K562 (cell line): ENCODE data around the gene NEURL1B.

Experiments
- ATF2 ChIP-seq: sonication (generic); formaldehyde crosslinking; IDR thresholded peaks from 2 replicates; pipeline ENCODE4 v1.8.1; 2022; ENCODE audit warnings: missing genetic modification reagents
- BDP1 ChIP-seq: IDR thresholded peaks from 3 replicates; pipeline ENCODE4 v1.6.1; 2011; ENCODE audit not compliant: insufficient read length, insufficient read depth
- EP300 ChIP-seq: IDR thresholded peaks from 2 replicates; pipeline ENCODE4 v1.6.1; 2012; ENCODE audit warnings: low read length, improper control_type of control experiment
- HNRNPLL ChIP-seq: fragments of 200-400 bp; formaldehyde crosslinking; IDR thresholded peaks from 2 replicates; pipeline ENCODE4 v1.6.1; 2017; ENCODE audit warnings: low read length, low read depth, mild to moderate bottlenecking; ENCODE audit not compliant: poor library complexity, severe bottlenecking
- MLX ChIP-seq, 2 experiments: fragments of 450-650 bp in 1 of 2; sonication (generic) in 1 of 2; formaldehyde crosslinking; conservative IDR thresholded peaks; 2 replicates each; pipeline versions ENCODE4 v1.4.0 to v1.8.1; 2020 to 2022; ENCODE audit warnings: mild to moderate bottlenecking in 1 of 2, missing genetic modification reagents in 1 of 2
- MTF1 ChIP-seq: fragments of 250-450 bp; sonication (Bioruptor Pico); IDR thresholded peaks from 2 replicates; pipeline ENCODE4 v1.9.0; 2021; ENCODE audit warnings: moderate library complexity, mild to moderate bottlenecking, inconsistent platforms, borderline replicate concordance
- POLR2B ChIP-seq: fragments of 450-650 bp; IDR thresholded peaks from 2 replicates; pipeline ENCODE4 v1.6.1; 2018; ENCODE audit warnings: low read depth; ENCODE audit not compliant: partially characterized antibody
- SIN3A ChIP-seq, 2 experiments: fragments of 150-350 bp in 1 of 2; IDR thresholded peaks; 2 replicates each; pipeline ENCODE4 v1.6.1; 2011 to 2016; ENCODE audit warnings: borderline replicate concordance in 2 of 2, low read depth in 2 of 2, low read length in 2 of 2, mild to moderate bottlenecking in 2 of 2, moderate library complexity in 2 of 2; ENCODE audit not compliant: control insufficient read depth in 1 of 2
- TAF15 ChIP-seq: fragments of 200-400 bp; formaldehyde crosslinking; IDR thresholded peaks from 2 replicates; pipeline ENCODE4 v1.6.1; 2017; ENCODE audit warnings: mild to moderate bottlenecking, low read depth, low read length, moderate library complexity
- YY1 ChIP-seq, 3 experiments: IDR thresholded peaks; 2 replicates each; pipeline ENCODE4 v1.6.1; 2011; ENCODE audit warnings: low read length in 2 of 3, mild to moderate bottlenecking in 2 of 3, moderate library complexity in 2 of 3, borderline replicate concordance in 1 of 3, control low read depth in 1 of 3, low read depth in 1 of 3; ENCODE audit not compliant: insufficient read depth in 3 of 3, insufficient replicate concordance in 2 of 3, control insufficient read depth in 1 of 3, insufficient read length in 1 of 3; ENCODE audit errors: extremely low read depth in 1 of 3
- ZBTB11 ChIP-seq, 3 experiments: fragments of 200-800 bp in 1 of 3; fragments of 250-450 bp in 1 of 3; fragments of 450-650 bp in 1 of 3; sonication (Bioruptor Pico) in 1 of 3; sonication (Bioruptor generic) in 1 of 3; formaldehyde crosslinking in 1 of 3; IDR thresholded peaks; 2 replicates each; pipeline versions ENCODE4 v1.6.1 to v1.8.0; 2016 to 2022; ENCODE audit warnings: mild to moderate bottlenecking in 2 of 3, missing genetic modification characterization in 2 of 3, missing compliant biosample characterization in 1 of 3, moderate library complexity in 1 of 3
- ZFP1 ChIP-seq: fragments of 450-650 bp; formaldehyde crosslinking; IDR thresholded peaks from 2 replicates; pipeline ENCODE4 v1.4.0; 2020; ENCODE audit warnings: mild to moderate bottlenecking, mixed read lengths
- TF ChIP-seq, protein P1 (sequence below), 3 experiments: IDR thresholded peaks in 2 of 3; conservative IDR thresholded peaks in 1 of 3; 2 replicates each; pipeline ENCODE4 v1.5.1; 2011 to 2012; ENCODE audit warnings: low read length in 3 of 3, mild to moderate bottlenecking in 3 of 3, control low read depth in 2 of 3, improper control_type of control experiment in 1 of 3, inconsistent platforms in 1 of 3, low read depth in 1 of 3, mixed read lengths in 1 of 3, moderate library complexity in 1 of 3; ENCODE audit not compliant: insufficient read depth in 2 of 3

DNA sequence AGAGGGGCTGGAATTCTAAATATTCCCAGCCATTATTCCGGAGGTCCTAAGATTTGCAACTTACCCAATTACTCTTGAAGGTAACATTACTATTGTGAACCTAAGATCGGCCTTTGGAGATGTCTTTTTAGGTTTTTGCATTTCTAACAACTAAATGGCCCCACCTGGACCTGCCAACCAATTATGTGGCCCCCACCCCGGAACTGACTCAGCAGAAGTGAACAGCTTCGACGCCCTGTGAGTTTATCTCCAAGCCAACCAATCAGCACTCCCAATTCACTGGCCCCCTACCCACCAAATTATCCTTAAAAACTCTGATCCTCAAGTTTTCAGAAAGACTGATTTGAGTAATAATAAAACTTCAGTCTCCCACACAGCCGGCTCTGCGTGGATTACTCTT is 62.9 kb downstream of the NEURL1B start:
- TF ChIP-seq POLR2B (no peak), ZFP1 (CRISPR knock-in tag) (no peak), ATF2 (CRISPR knock-in tag) (no peak), HNRNPLL (no peak), MTF1 (CRISPR knock-in tag) (no peak), BDP1 (no peak), ZBTB11 (CRISPR knock-in tag; IDR thresholded peaks at IDR 0.05) (no peak), EP300 (no peak), TAF15 (no peak), SIN3A (IDR thresholded peaks at IDR 0.05; ENCODE audit: borderline replicate concordance in 2 of 2, control insufficient read depth in 1 of 2, low read depth in 2 of 2, low read length in 2 of 2) (no peak), YY1 (IDR thresholded peaks at IDR 0.05; ENCODE audit: borderline replicate concordance in 1 of 3, control insufficient read depth in 1 of 3, extremely low read depth in 1 of 3, insufficient read depth in 3 of 3, insufficient read length in 1 of 3, insufficient replicate concordance in 2 of 3, low read depth in 1 of 3, low read length in 2 of 3) (no peak), MLX (CRISPR knock-in tag; conservative IDR thresholded peaks at IDR 0.05) (no peak)
- TF ChIP-seq, protein P1, sequence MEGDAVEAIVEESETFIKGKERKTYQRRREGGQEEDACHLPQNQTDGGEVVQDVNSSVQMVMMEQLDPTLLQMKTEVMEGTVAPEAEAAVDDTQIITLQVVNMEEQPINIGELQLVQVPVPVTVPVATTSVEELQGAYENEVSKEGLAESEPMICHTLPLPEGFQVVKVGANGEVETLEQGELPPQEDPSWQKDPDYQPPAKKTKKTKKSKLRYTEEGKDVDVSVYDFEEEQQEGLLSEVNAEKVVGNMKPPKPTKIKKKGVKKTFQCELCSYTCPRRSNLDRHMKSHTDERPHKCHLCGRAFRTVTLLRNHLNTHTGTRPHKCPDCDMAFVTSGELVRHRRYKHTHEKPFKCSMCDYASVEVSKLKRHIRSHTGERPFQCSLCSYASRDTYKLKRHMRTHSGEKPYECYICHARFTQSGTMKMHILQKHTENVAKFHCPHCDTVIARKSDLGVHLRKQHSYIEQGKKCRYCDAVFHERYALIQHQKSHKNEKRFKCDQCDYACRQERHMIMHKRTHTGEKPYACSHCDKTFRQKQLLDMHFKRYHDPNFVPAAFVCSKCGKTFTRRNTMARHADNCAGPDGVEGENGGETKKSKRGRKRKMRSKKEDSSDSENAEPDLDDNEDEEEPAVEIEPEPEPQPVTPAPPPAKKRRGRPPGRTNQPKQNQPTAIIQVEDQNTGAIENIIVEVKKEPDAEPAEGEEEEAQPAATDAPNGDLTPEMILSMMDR (IDR thresholded peaks at IDR 0.05 in 2 of 3, conservative IDR thresholded peaks at IDR 0.05 in 1 of 3; ENCODE audit: insufficient read depth in 2 of 3, low read depth in 1 of 3, low read length in 3 of 3) = no peak
